ENCODE measurements around the gene EID2B.

The EID2B gene

DNA sequence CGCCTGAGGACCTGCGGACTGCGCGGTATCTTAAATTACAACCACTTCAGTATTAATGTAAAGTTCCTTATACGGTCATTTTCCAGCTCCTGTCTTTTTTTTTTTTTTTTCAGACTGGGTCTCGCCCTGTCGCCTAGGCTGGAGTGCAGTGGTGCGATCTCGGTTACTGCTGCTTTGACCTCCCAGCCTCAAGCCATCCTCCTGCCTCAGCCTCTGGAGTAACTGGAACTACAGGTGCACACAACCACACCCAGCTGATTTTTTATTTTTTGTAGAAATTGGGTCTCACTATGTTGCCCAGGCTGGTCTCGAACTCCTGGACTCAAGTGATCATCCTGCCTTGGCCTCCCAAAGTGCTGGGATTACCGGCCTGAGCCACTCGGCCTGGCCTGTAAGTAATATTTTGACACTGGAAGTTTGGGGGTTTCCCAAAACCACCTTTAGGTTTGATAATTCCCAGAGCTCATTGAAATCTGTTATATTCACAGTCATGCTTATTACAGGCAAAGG is 406 bp upstream of the EID2B start:
- DNase-seq (ENCODE audit: low spot score) = no peak
- no peak for FAIRE-seq

DNA sequence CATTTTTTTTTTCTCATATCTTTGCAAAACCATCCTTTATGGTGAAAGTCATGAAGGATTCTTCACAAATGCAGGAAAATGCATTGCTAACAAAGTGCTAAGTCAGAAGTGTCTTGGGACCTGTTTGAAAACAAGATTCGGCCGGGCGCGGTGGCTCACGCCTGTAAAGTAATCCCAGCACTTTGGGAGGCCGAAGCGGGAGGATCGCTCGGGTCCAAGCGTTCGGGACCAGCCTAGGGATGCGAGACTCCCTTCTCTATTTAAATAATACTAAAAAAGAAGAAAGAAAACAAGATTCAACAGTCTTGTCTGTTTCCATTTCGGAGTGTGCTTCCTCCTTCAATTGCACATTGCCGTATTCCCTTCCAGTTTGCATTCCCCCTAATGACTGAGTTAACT is 819 bp downstream of the EID2B start:
- DNase-seq (ENCODE audit: low spot score) = no peak
- FAIRE-seq = no peak

DNA sequence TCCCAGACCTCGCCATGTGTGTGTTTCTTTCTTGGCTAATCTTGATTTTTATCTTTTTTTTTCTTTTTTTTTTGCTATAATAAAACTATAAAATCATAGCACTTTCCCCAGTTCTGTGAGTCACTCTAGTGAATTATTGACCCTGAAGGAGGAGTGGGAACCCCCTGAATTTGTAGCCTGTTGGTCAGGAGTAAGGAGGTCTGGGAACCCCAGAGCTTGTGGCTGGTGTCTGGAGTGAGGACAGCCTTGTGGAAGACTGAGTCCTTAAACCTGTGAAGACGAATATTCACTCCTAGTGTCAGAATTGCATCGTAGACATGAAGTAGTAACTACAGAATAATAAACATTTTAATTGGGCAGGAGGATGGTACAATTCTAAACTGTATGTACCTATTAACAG is 7.4 kb downstream of the EID2B start:
- no peak for DNase-seq (ENCODE audit: low spot score)
- no peak for FAIRE-seq

DNA sequence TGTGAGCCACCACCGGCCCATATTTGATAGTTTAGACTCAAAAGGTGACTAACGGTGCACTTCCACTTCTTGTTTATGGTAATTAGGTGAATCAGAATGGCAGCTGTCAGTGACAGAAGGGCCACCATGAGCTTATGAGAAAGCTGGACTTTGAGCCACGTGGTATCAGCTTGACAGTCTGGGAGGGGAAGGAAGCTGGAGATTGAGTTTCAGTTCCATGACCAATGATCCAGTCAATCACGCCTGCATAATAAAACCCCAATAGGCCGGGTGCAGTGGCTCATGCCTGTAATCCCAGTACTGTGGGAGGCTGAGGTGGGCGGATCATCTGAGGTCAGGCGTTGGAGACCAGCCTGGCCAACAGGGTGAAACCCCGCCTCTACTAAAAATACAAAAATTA is 8.2 kb downstream of the EID2B start:
- FAIRE-seq (no peak), DNase-seq (ENCODE audit: low spot score) (no peak)

DNA sequence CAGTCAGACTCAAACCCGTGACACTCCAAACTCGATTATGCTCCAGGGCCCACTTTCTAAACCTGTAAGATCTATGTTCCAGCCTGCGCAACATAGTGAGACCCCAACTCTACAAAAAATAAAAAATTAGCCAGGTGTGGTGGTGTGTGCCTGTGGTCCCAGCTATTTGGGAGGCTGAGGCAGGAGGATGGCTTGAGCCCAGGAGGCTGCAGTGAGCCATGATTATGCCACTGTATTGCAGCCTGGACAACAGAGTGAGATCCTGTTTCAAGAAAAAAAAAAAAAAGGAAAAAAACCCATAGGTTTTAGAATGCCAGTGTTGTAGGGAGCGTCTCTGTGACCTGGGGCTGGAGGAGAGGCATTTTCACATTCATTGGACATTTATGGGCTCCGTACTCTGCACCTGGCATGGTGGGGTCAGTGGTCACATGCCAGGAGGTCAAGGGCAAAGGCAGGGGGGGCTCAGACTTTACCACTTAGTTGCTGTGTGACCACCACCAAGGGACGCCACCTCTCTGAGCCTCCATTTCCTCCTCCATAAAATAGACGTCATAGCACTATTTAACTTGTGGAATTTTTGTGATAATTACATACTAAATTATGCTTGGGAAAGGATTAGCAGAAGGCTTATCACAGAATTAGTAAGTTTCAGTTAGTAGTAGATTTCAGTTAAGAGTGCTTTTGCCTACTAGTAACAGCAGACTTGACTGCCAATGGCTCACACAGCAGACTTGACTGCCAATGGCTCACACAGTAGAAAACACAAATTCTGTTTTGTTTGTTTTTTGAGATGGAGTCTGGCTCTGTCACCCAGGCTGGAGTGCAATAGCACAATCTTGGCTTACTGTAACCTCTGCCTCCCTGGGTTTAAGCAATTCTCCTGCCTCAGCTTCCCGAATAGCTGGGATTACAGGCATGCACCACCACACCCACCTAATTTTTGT is 11.8 kb downstream of the EID2B start:
- no peak for FAIRE-seq
- no peak for DNase-seq (ENCODE audit: low spot score)

DNA sequence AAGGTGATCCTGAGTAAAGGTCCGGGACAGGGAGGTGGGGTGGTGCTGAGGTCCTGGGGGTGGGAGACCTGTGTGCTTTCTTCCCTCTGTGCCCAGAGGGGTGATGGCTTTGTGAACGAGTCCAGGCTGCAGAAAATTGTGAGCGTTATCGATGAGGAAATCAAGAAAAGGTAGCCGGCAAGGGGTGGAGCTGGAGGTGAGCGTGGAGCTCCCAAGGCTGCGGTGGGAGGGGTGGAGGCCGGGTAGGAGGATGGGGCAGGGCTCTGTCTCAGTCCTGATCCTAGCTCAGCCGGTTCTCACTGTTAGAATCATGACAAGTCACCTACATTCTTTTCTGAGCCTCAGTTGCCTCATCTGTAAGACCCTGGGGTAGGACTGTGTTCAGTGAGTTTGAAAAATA is 13.7 kb downstream of the EID2B start:
- DNase-seq (ENCODE audit: low spot score) = no peak
- FAIRE-seq = no peak

DNA sequence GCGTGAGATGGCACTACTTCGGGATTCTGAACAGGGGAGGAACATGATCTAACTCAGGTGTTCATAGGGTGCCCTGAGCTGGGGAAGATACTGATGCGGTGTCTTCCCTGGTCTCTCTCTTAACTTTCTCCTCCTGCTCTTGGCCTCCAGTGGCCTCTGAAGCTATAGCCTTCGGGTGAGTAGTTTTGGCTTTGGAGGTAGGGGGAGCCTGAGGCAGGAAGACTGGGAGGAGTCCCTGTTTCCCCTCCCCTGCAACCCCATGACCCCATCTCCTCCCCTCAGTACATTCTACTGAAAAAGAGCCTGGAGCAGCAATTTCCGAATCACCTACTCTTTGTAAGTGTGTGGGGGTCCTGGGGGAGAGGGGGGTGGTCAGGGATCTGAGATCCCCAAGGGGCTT is 14.2 kb downstream of the EID2B start:
- FAIRE-seq (no peak), DNase-seq (ENCODE audit: low spot score) (no peak)

DNA sequence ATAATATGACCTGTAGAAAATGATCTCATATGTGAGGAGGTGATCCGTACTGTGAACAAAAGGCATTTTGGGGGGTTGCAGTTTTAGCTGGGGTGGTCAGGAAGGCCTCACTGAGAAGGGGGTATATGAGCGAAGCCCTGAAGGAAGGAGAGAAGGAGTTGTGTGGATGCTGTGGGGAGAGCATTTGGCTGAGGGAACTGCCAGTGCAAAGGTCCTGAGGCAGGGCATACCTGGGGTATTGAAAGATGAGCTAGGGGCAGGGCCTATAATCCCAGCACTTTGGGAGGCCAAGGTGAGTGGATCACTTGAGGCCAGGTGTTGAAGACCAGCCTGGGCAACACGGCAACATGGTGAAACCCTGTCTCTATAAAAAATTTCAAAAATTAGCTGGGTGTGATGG is 15.2 kb downstream of the EID2B start:
- FAIRE-seq = no peak
- no peak for DNase-seq (ENCODE audit: low spot score)

DNA sequence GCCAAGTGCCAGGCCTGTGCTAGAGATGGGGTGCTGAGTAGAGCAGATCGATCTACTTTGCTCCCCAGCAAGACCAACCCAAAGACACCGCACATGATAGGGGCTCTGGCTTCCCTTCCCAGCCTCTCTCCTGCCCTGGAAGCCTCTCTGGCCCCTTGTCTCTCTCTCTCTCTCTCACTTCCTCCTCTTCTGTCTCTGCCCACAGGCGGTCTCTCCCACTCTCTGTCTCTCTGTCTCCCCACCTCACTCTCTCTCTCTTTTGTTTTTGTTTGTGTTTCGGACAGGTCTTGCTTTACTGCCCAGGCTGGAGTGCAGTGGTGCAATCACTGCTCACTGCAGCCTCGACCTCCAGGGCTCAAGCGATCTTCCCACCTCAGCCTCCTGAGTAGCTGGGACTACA is 16.4 kb downstream of the EID2B start:
- no peak for FAIRE-seq
- no peak for DNase-seq (ENCODE audit: low spot score)

DNA sequence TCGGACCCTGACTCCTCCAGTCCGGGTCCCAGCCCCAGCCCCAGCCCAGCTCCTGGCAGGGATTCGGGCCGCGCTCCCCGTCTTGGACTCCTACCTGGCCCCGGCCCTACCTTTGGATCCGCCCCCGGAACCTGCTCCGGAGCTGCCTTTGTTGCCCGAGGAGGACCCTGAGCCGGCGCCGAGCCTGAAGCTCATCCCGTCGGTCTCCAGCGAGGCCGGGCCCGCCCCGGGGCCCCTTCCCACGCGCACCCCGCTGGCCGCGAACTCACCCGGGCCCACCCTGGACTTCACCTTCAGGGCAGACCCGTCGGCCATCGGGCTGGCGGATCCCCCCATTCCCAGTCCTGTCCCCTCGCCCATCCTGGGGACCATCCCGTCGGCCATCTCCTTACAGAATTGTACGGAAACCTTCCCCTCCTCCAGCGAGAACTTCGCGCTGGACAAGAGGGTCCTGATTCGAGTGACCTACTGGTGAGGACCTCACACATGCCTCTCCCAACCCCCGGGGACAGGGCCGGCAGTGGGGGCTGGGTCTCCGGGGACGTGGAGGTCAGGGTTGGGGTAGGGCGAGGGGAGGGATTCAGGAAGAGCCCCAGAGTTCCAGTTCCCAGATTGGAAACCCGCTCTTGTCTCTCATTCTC is 17.0 kb downstream of the EID2B start:
- FAIRE-seq = no peak
- no peak for DNase-seq (ENCODE audit: low spot score)

DNA sequence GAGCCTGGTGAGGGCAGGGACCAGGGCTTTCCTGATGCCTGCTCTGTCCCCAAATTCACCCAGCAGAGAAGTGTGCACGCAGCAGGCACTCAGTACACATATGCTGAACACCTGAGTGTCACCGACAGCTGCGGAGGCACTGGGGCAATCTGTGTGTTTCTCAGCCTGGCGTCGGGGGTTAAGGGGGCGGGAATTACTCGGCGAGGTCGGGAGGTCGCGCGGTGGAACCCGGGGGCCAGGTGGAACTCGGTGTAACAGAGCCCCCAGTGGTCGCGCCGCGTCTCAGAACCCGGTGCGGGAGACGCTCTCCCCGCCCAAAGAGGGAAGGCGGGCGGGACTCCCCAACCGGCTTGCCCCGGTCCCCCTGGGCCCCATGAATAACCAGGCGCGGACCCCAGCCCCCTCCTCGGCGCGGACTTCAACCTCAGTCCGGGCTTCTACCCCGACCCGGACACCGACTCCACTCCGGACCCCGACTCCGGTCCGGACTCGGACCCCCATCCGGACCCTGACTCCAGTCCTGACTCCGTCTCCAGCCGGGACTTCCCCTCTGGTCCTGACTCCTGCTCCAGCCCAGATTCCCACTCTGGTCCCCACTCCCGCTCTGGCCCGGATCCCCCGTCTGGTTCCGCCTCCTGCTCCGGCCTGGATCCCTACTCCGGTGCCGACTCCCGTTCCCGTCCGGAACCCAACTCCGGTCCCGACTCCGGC is 17.7 kb downstream of the EID2B start, which contains the start of gene SELENOV:
Gene SELENOV (plus strand): TSS at position 300 of the 711 bp plus-strand sequence. CDS start 74 bp downstream, at position 374.
- FAIRE-seq (no peak), DNase-seq (ENCODE audit: low spot score) (no peak)

DNA sequence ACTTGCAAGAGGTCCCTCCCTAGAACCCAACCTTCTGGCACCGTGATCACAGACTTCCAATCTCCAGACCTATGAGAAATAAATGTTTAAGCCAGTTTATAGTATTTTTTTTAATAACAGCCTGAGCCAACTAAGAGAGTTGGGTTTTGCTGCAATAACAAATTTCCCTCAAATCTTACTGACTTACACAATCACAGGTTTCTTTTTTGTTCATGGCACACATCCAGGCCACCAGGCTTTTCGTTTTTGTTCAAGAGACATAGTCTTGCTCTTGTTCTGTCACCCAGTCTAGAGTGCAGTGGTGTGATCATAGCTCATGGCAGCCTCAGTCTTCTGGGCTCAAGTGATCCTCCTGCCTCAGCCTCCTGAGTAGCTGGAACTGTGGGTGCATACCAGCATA is 19.7 kb downstream of the EID2B start:
- FAIRE-seq (no peak), DNase-seq (ENCODE audit: low spot score) (no peak)

DNA sequence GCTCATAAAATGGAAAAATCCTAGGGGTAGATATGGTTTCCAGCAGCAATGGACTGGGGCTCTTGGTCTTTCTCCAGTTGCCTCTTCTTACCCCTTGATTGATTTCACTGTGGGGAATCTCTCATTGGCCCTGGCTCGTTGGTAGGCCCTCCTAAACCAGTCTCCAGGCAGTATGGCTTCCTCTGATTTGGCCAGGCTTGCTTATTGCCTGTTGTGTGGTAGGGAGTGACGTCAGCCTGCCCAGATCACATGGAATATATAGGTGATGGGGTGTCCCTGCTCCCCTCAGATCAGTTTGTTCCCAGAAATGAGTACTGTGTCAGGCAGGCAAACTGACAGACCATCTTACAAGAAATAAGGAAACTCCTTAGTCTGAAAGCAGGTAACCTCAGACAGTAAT is 23.4 kb downstream of the EID2B start:
- FAIRE-seq = no peak
- no peak for DNase-seq (ENCODE audit: low spot score)

DNA sequence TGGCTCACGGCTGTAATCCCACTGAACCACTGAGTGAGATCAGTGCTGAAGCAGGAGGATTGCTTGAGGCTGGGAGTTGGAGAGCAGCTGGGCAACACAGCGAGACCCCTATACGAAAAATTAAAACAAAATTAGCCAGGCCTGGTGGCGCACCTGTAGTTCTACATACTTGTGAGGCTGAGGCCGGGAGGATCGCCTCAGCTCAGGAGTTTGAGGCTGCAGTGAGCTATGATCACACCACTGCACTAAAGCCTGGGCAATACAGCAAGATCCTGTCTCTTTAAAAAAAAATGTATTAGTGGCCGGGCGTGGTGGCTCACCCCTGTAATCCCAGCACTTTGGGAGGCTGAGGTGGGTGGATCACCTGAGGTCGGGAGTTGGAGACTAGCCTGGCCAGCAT is 24.0 kb downstream of the EID2B start:
- DNase-seq (ENCODE audit: low spot score) = no peak
- no peak for FAIRE-seq

DNA sequence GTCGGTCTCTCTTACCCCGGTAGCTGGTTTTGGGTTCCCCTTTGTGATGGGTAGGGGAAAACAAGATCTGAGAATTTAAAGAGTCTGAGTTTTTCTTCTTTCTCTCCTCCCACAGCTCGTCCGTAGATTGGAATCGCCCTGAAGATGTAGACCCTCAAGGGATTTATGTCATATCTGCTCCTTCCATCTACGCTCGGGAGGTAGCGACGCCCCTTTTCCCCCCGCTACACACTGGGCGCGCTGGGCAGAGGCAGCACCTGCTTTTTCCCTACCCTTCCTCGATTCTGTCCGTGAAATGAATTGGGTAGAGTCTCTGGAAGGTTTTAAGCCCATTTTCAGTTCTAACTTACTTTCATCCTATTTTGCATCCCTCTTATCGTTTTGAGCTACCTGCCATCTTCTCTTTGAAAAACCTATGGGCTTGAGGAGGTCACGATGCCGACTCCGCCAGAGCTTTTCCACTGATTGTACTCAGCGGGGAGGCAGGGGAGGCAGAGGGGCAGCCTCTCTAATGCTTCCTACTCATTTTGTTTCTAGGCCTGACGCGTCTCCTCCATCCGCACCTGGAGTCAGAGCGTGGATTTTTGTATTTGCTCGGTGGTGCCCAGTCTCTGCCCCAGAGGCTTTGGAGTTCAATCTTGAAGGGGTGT is 24.8 kb downstream of the EID2B start:
- FAIRE-seq (no peak), DNase-seq (ENCODE audit: low spot score) (no peak)

DNA sequence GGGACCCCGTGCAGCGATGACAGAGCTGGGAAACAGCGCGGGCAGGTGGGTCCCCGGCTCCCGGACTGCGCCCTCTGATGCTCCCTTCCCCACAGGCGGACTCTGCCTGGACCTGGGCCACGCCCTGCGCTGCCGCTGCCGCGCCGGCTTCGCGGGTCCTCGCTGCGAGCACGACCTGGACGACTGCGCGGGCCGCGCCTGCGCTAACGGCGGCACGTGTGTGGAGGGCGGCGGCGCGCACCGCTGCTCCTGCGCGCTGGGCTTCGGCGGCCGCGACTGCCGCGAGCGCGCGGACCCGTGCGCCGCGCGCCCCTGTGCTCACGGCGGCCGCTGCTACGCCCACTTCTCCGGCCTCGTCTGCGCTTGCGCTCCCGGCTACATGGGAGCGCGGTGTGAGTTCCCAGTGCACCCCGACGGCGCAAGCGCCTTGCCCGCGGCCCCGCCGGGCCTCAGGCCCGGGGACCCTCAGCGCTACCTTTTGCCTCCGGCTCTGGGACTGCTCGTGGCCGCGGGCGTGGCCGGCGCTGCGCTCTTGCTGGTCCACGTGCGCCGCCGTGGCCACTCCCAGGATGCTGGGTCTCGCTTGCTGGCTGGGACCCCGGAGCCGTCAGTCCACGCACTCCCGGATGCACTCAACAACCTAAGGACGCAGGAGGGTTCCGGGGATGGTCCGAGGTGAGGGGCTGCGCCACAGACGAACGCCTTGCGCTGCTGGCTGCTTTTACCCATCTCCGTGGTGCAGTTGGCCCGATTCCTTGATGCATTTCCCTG is 25.5 kb downstream of the EID2B start:
- FAIRE-seq = no peak
- no peak for DNase-seq (ENCODE audit: low spot score)

DNA sequence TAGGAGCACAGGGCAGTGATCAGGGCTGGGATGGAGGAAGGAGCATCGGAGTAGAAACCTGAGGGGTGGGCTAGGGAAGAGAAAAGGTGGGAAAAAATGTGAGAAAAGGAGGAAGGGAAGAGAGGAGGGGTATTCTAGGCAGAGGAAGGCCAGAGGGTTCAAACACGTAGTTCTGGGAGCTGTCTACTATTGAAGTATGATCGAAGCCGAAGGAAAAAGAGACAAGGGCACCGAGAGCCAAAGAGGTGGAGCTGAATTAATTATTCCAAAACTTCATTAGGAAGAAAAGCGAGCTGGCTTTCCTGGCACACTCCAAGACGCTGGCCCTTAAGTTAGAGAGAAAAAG is 26.1 kb downstream of the EID2B start:
- no peak for DNase-seq (ENCODE audit: low spot score)
- no peak for FAIRE-seq

DNA sequence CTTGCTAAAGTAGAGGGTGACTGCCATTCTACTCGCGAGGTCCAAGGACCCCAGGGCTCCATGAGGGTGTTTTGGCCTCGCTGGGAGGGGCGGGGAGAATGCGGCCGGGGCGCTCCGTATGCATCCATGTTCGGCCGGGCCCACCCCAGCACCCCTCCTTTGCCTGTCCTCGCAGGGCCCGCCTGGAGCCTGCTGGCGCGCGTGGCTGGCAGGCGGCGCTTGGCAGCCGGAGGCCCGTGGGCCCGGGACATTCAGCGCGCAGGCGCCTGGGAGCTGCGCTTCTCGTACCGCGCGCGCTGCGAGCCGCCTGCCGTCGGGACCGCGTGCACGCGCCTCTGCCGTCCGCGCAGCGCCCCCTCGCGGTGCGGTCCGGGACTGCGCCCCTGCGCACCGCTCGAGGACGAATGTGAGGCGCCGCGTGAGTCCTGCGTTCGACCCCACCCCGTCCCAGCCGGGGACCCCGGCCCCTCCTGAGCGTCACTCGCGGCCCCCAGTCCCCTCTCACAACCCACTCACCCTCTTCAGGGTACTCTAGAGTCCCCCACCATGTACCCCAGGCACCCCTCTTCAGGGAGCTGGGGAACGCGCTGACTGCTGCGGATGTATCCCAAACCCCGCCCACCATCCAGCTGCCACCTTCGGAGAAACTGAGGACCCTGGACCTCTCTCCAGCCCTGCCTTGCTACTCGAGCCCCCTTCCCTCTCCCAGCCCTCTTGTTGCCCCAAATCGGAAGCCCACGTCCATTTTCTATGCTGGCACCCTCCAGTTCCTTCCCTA is 29.8 kb downstream of the EID2B start:
- DNase-seq (ENCODE audit: low spot score) (no peak), FAIRE-seq (no peak)

DNA sequence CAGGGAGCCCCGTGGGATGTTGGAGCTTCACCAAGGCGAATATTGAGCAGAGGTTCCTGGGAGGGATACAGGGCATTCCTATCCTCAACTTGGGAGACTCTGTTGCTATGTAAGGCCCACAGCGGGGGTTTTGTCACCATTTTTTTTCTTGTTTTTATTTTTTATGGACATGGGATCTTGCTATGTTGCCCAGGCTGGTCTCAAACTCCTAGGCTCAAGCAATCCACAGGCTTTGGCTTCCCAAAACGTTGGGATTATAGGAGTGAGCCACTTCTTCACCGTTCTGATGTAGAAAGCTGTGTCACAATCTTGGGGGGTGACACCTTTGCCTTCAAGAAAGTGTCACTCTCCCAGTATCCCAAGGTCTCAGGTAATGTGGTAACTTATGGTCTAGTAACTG is 31.3 kb downstream of the EID2B start:
- no peak for DNase-seq (ENCODE audit: low spot score)
- no peak for FAIRE-seq

DNA sequence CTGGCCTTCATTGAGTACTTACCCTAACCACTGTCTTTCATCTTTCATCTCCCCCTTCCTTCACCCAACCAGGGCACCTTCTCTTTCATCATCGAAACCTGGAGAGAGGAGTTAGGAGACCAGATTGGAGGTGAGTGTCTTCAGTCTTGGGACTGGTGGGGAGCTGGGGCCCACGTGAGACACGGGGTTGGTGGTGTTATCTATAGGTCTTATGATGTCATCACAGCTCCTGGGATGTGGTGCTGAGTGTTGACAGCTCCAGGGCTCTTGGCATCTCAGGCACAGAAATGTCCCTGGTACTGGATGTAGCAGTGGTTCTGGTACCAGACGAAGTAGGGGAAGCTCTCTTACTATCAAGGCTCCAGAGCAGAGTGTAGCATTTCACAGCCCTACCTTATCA is 32.1 kb downstream of the EID2B start:
- no peak for FAIRE-seq
- no peak for DNase-seq (ENCODE audit: low spot score)

Measured in RCC 7860 (cell line).